GM23338 (cell line): ENCODE data around the gene RPL39L. TPM values are rescaled to one million over a fixed set of nuclear protein-coding genes. Genes with fewer than 3 reads are reported as not detected.

Source experiments
- ATAC-seq: fragments of 200-7000 bp; cut with Tn5 transposase; 3 replicates; pipeline ENCODE4 v1.9.1; 2020
- DNase-seq: peaks from one replicate; pipeline ENCODE4 v3.0.0-alpha.2; 2015; ENCODE audit warnings: low spot score
- H2AFZ ChIP-seq: fragments of 200-600 bp; sonication (generic); 2 replicates; pipeline ENCODE4 v1.8.0; 2016; ENCODE audit warnings: antibody characterized with exemption, mild to moderate bottlenecking, moderate library complexity
- H3F3A ChIP-seq: fragments of 200-600 bp; sonication (generic); replicated peaks from 2 replicates; pipeline ENCODE4 v1.8.0; 2017; ENCODE audit warnings: antibody characterized with exemption, mixed run types, low read depth
- H3K27ac ChIP-seq: fragments of 200-600 bp; sonication (generic); 2 replicates; pipeline ENCODE4 v1.6.1; 2016; ENCODE audit warnings: low read depth
- H3K27me3 ChIP-seq: fragments of 200-600 bp; sonication (generic); 2 replicates; pipeline ENCODE4 v1.8.0; 2016; ENCODE audit warnings: mild to moderate bottlenecking, mixed run types, moderate library complexity; ENCODE audit not compliant: insufficient read depth
- H3K36me3 ChIP-seq: fragments of 200-600 bp; sonication (generic); 2 replicates; pipeline ENCODE4 v1.8.0; 2016; ENCODE audit warnings: mild to moderate bottlenecking; ENCODE audit not compliant: insufficient read depth
- H3K4me1 ChIP-seq: fragments of 200-600 bp; sonication (generic); 2 replicates; pipeline ENCODE4 v1.8.0; 2016; ENCODE audit warnings: mild to moderate bottlenecking, moderate library complexity; ENCODE audit not compliant: insufficient read depth
- H3K4me2 ChIP-seq: fragments of 200-600 bp; sonication (generic); 2 replicates; pipeline ENCODE4 v1.7.1; 2017; ENCODE audit warnings: mixed run types
- H3K4me3 ChIP-seq: fragments of 200-600 bp; sonication (generic); 2 replicates; pipeline ENCODE4 v1.6.1; 2016; ENCODE audit warnings: mixed run types
- H3K79me2 ChIP-seq: fragments of 200-600 bp; sonication (generic); replicated peaks from 2 replicates; pipeline ENCODE4 v1.8.0; 2017; ENCODE audit warnings: mild to moderate bottlenecking; ENCODE audit not compliant: insufficient read depth
- H3K9me2 ChIP-seq: fragments of 200-600 bp; sonication (generic); 2 replicates; pipeline ENCODE4 v1.8.0; 2017; ENCODE audit not compliant: insufficient read depth
- H4K20me1 ChIP-seq: fragments of 200-600 bp; sonication (generic); replicated peaks from 2 replicates; pipeline ENCODE4 v1.8.0; 2017; ENCODE audit warnings: mild to moderate bottlenecking; ENCODE audit not compliant: insufficient read depth
- H3K27ac Mint-ChIP-seq: 2 replicates; pipeline ENCODE4 v1.8.0; 2020; ENCODE audit warnings: inconsistent platforms, mild to moderate bottlenecking, moderate library complexity, mixed read lengths
- H3K27me3 Mint-ChIP-seq: 3 replicates; pipeline ENCODE4 v1.8.0; 2022; ENCODE audit warnings: low read depth, mild to moderate bottlenecking, moderate library complexity, mixed read lengths, inconsistent platforms; ENCODE audit not compliant: insufficient read depth, poor library complexity
- H3K36me3 Mint-ChIP-seq: 3 replicates; pipeline ENCODE4 v1.8.0; 2021; ENCODE audit warnings: low read depth, mild to moderate bottlenecking, inconsistent platforms, moderate library complexity, mixed read lengths
- H3K4me1 Mint-ChIP-seq: 3 replicates; pipeline ENCODE4 v1.8.0; 2020; ENCODE audit warnings: mild to moderate bottlenecking, inconsistent platforms, mixed read lengths
- H3K4me3 Mint-ChIP-seq: 3 replicates; pipeline ENCODE4 v1.8.0; 2021; ENCODE audit warnings: moderate library complexity, mild to moderate bottlenecking, inconsistent platforms, mixed read lengths
- H3K9me3 Mint-ChIP-seq: 3 replicates; pipeline ENCODE4 v1.8.0; 2020; ENCODE audit warnings: moderate library complexity, mild to moderate bottlenecking, inconsistent platforms, mixed read lengths
- CREB1 ChIP-seq: fragments of 250-450 bp; sonication (Bioruptor Pico); IDR thresholded peaks from 2 replicates; pipeline ENCODE4 v1.5.0; 2020; ENCODE audit warnings: low read depth, mild to moderate bottlenecking, moderate library complexity
- ETS1 ChIP-seq: IDR thresholded peaks from 2 replicates; pipeline ENCODE4 v1.6.1; 2016; ENCODE audit warnings: antibody characterized with exemption
- EZH2 ChIP-seq: fragments of 200-600 bp; sonication (generic); IDR thresholded peaks from one replicate; pipeline ENCODE4 v1.8.0; 2017; ENCODE audit warnings: antibody characterized with exemption, mild to moderate bottlenecking, low read depth; ENCODE audit not compliant: unreplicated experiment
- EZH2phosphoT487 ChIP-seq: fragments of 200-600 bp; sonication (generic); IDR thresholded peaks from one replicate; pipeline ENCODE4 v1.8.1; 2018; ENCODE audit warnings: antibody characterized with exemption; ENCODE audit not compliant: unreplicated experiment
- JUNB ChIP-seq: IDR thresholded peaks from one replicate; pipeline ENCODE4 v1.6.1; 2016; ENCODE audit warnings: antibody characterized with exemption; ENCODE audit not compliant: unreplicated experiment
- NANOG ChIP-seq: IDR thresholded peaks from 2 replicates; pipeline ENCODE4 v1.6.1; 2016; ENCODE audit warnings: antibody characterized with exemption, borderline replicate concordance
- POLR2AphosphoS5 ChIP-seq: IDR thresholded peaks from 2 replicates; pipeline ENCODE4 v1.6.1; 2016; ENCODE audit warnings: antibody characterized with exemption, low read depth
- STAT1 ChIP-seq: IDR thresholded peaks from one replicate; pipeline ENCODE4 v1.6.1; 2016; ENCODE audit warnings: antibody characterized with exemption; ENCODE audit not compliant: unreplicated experiment
- ZNF331 ChIP-seq: fragments of 250-450 bp; sonication (Bioruptor Pico); IDR thresholded peaks from 2 replicates; pipeline ENCODE4 v1.5.0; 2020; ENCODE audit warnings: low read depth, mild to moderate bottlenecking, moderate library complexity
- ZNF462 ChIP-seq: fragments of 250-450 bp; sonication (Bioruptor Pico); IDR thresholded peaks from 2 replicates; pipeline ENCODE4 v1.5.0; 2020; ENCODE audit warnings: mild to moderate bottlenecking, moderate library complexity
- polyA plus RNA-seq: library from polyadenylated mRNA; unstranded; fragments of >200 nt; fragmentation: Nextera tagmentation; extraction: Ambion mirVana; gene quantifications from 2 replicates; pipeline ENCODE4 v1.2.1, GENCODE V29; 2016
- total RNA-seq: library from RNA; depleted of rRNA; stranded (reverse); fragments of >200 nt; shearing (Covaris generic); gene quantifications from 2 replicates; pipeline ENCODE4 v1.2.3, GENCODE V29; 2014
- TF ChIP-seq, protein P1 (sequence below): IDR thresholded peaks from one replicate; pipeline ENCODE4 v1.6.1; 2018; ENCODE audit warnings: antibody characterized with exemption; ENCODE audit not compliant: unreplicated experiment

The RPL39L gene
- total and polyA plus RNA-seq, 2 experiments from 2014 or later: 70.6 to 155 TPM

DNA sequence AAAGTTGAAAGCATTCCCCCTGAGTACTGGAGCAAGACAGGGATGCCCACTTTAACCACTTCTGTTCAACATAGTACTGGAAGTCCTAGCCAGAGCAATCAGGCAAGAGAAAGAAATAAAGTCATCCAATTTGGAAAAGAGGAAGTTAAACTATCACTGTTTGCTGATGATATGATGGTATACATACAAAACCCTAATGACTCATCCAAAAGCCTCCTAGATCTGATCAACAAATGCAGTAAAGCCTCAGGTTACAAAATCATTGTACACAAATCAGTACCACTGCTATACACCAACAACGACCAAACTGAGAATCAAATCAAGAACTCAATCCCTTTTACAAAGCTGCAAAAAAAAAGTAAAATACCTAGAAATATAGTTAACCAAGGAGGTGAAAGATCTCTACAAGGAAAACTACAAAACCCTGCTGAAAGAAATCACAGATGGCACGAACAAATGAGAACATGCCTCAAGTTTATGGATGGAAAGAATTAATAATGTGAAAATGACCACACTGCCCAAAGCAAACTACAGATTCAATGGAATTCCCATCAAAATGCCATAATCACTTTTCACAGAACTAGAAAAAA is 40.3 kb downstream of the RPL39L start (continued):
- TF ChIP-seq, protein P1, sequence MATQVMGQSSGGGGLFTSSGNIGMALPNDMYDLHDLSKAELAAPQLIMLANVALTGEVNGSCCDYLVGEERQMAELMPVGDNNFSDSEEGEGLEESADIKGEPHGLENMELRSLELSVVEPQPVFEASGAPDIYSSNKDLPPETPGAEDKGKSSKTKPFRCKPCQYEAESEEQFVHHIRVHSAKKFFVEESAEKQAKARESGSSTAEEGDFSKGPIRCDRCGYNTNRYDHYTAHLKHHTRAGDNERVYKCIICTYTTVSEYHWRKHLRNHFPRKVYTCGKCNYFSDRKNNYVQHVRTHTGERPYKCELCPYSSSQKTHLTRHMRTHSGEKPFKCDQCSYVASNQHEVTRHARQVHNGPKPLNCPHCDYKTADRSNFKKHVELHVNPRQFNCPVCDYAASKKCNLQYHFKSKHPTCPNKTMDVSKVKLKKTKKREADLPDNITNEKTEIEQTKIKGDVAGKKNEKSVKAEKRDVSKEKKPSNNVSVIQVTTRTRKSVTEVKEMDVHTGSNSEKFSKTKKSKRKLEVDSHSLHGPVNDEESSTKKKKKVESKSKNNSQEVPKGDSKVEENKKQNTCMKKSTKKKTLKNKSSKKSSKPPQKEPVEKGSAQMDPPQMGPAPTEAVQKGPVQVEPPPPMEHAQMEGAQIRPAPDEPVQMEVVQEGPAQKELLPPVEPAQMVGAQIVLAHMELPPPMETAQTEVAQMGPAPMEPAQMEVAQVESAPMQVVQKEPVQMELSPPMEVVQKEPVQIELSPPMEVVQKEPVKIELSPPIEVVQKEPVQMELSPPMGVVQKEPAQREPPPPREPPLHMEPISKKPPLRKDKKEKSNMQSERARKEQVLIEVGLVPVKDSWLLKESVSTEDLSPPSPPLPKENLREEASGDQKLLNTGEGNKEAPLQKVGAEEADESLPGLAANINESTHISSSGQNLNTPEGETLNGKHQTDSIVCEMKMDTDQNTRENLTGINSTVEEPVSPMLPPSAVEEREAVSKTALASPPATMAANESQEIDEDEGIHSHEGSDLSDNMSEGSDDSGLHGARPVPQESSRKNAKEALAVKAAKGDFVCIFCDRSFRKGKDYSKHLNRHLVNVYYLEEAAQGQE: no peak
- TF ChIP-seq NANOG (no peak), ZNF462 (CRISPR knock-in tag) (no peak), EZH2phosphoT487 (no peak), STAT1 (no peak), JUNB (no peak)

DNA sequence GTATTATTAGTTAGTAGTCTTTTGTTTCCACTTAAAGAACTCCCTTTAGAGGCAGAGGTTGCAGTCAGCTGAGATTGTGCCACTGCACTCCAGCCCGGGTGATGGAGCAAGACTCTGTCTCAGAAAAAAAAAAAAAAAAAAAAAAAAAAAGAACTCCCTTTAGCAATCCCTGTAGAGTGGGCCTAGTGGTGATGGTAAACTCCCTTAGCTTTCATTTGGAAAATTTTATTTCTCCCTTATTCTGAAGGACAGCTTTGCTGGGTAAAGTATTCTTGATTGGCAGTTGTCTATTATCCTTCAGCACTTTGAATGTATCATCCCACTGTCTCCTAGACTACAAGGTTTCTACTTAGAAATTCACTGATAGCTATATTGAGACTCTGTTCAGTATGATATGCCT is 46.0 kb downstream of the RPL39L start:
- no peaks in the 10 kb centered on the region for H3K36me3 ChIP-seq
- Mint-ChIP-seq H3K4me1 (no peaks in the 10 kb centered on the region), H3K9me3 (peaks cover 26% of the 10 kb centered on the region), H3K4me3 (no peak overlapping the region), H3K36me3 (peaks cover 16% of the 10 kb centered on the region; the same call in 2 of the 3 replicates), H3K27ac (no peak overlapping the region), H3K27me3 (no peaks in the 10 kb centered on the region)
- DNase-seq: no peak
- H3K4me2 ChIP-seq: no peak overlapping the region
- H4K20me1 ChIP-seq: no peaks in the 10 kb centered on the region
- no peaks in the 10 kb centered on the region for H3K9me2 ChIP-seq
- no peaks in the 10 kb centered on the region for H3K79me2 ChIP-seq
- no peak overlapping the region for H2AFZ ChIP-seq
- H3K4me3 ChIP-seq: no peak overlapping the region
- H3K27me3 ChIP-seq: no peaks in the 10 kb centered on the region
- no peaks in the 10 kb centered on the region for H3K4me1 ChIP-seq
- no peak for ATAC-seq
- H3K27ac ChIP-seq: no peak overlapping the region
- H3F3A ChIP-seq: no peaks in the 10 kb centered on the region
- no peak for TF ChIP-seq ZNF331 (CRISPR knock-in tag)
- TF ChIP-seq, protein P1: no peak
- no peak for TF ChIP-seq CREB1 (CRISPR knock-in tag)
- TF ChIP-seq NANOG: no peak
- TF ChIP-seq ETS1: no peak
- TF ChIP-seq EZH2: no peak
- TF ChIP-seq STAT1: no peak
- no peak for TF ChIP-seq POLR2AphosphoS5
